Measurements from ENCODE around the gene PYY. TPM values are rescaled to one million over a fixed set of nuclear protein-coding genes. Genes with fewer than 3 reads are reported as not detected.
"Not testable (repeated sequence)": the region's sequence is repeated elsewhere in the genome, so short reads cannot be mapped to it uniquely, and the experiment has no call there.

PYY gene
- polyA plus RNA-seq (2012; ENCODE audit: low read depth, missing spikeins) = 0.21 TPM

GRCh38 chr17:43953746-43954145, at the start of gene PYY:
PYY (minus strand) TSS chr17:43953940; CDS start chr17:43953483, 457 bp downstream.
- DNase-seq (ENCODE audit: insufficient read length, low spot score) (no peak), FAIRE-seq (no peak)
- TF ChIP-seq POU2F2 (IDR thresholded peaks at IDR 0.05; ENCODE audit: low read depth, low read length) (no peak), POLR2AphosphoS5 (IDR thresholded peaks at IDR 0.05; ENCODE audit: low read depth, low read length) (no peak), PAX5 (IDR thresholded peaks at IDR 0.05; ENCODE audit: insufficient read depth, low read length, severe bottlenecking) (no peak), TAF1 (IDR thresholded peaks at IDR 0.05; ENCODE audit: low read depth, low read length) (no peak), POLR2A (IDR thresholded peaks at IDR 0.05; ENCODE audit: low read depth, low read length) (no peak), SPI1 (IDR thresholded peaks at IDR 0.05; ENCODE audit: low read depth, low read length) (no peak)

GRCh38 chr17:44002141-44002848, 48.6 kb upstream of the PYY start:
- TF ChIP-seq POLR2A (IDR thresholded peaks at IDR 0.05; ENCODE audit: low read depth, low read length) (no peak), POLR2AphosphoS5 (IDR thresholded peaks at IDR 0.05; ENCODE audit: low read depth, low read length) (no peak), POU2F2 (IDR thresholded peaks at IDR 0.05; ENCODE audit: low read depth, low read length) (no peak), PAX5 (IDR thresholded peaks at IDR 0.05; ENCODE audit: insufficient read depth, low read length, severe bottlenecking) (no peak), TAF1 (IDR thresholded peaks at IDR 0.05; ENCODE audit: low read depth, low read length) (no peak), SPI1 (IDR thresholded peaks at IDR 0.05; ENCODE audit: low read depth, low read length) (no peak)
- no peak for DNase-seq (ENCODE audit: insufficient read length, low spot score)
- no peak for FAIRE-seq

DNA sequence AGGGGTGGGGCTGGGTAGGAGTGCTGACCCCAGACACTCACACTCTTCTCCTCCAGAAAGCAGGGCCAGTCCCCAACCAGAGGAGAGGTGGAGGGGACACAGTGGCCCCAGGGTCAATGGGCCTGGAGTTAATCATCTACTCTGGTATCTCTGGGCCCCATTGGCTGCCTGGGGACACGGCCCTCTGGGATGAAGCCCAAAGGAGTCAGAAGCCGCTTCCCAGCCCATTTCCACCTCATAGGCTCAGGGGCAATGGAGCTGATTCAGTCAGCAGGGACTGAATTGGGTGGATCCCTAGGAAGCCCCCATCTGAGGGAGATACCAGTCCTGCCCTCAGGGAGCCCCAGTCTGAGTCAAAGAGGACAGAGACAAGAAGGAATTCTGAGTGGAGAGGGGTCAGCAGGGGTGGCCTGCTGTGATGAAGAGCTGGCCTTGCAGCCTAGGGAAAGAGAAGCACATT, 47.8 kb upstream of the PYY start:
- FAIRE-seq (no peak), DNase-seq (ENCODE audit: insufficient read length, low spot score) (no peak)
- TF ChIP-seq POLR2A (IDR thresholded peaks at IDR 0.05; ENCODE audit: low read depth, low read length) (no peak), PAX5 (IDR thresholded peaks at IDR 0.05; ENCODE audit: insufficient read depth, low read length, severe bottlenecking) (no peak), POU2F2 (IDR thresholded peaks at IDR 0.05; ENCODE audit: low read depth, low read length) (no peak), POLR2AphosphoS5 (IDR thresholded peaks at IDR 0.05; ENCODE audit: low read depth, low read length) (no peak), SPI1 (IDR thresholded peaks at IDR 0.05; ENCODE audit: low read depth, low read length) (no peak)

GRCh38 chr17:44000871-44001460, 47.2 kb upstream of the PYY start:
- TF ChIP-seq POLR2A (IDR thresholded peaks at IDR 0.05; ENCODE audit: low read depth, low read length) (no peak), POU2F2 (IDR thresholded peaks at IDR 0.05; ENCODE audit: low read depth, low read length) (no peak), POLR2AphosphoS5 (IDR thresholded peaks at IDR 0.05; ENCODE audit: low read depth, low read length) (no peak), SPI1 (IDR thresholded peaks at IDR 0.05; ENCODE audit: low read depth, low read length) (no peak), TAF1 (IDR thresholded peaks at IDR 0.05; ENCODE audit: low read depth, low read length) (no peak), PAX5 (IDR thresholded peaks at IDR 0.05; ENCODE audit: insufficient read depth, low read length, severe bottlenecking) (no peak)
- FAIRE-seq = peak; percentile 28
- DNase-seq (ENCODE audit: insufficient read length, low spot score) = no peak

GRCh38 chr17:44000141-44000860, 46.6 kb upstream of the PYY start:
- FAIRE-seq = no peak
- no peak for TF ChIP-seq SPI1 (IDR thresholded peaks at IDR 0.05; ENCODE audit: low read depth, low read length)
- TF ChIP-seq POLR2A (IDR thresholded peaks at IDR 0.05; ENCODE audit: low read depth, low read length) = no peak
- no peak for TF ChIP-seq TAF1 (IDR thresholded peaks at IDR 0.05; ENCODE audit: low read depth, low read length)
- no peak for TF ChIP-seq POU2F2 (IDR thresholded peaks at IDR 0.05; ENCODE audit: low read depth, low read length)
- TF ChIP-seq POLR2AphosphoS5 (IDR thresholded peaks at IDR 0.05; ENCODE audit: low read depth, low read length) = no peak
- no peak for TF ChIP-seq PAX5 (IDR thresholded peaks at IDR 0.05; ENCODE audit: insufficient read depth, low read length, severe bottlenecking)

DNA sequence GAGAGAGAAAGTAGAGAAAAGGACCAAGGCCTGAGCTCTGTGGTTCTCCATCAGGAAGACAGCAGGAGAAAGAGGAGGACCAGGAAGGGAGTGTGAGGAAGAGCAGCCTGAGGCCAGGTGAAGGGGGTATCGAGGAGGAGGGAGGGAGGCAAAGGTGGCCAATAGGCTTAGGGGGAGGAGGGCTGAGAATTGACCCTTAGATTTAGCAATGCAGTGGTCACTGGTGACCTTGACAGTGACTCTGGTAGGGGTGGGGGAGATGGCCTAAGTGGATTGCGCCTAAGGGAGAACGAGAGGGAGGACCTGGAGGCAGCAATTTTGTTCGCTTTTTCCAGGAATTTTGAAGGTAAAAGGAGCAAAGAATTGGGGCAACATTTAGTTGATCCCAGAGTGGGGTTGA, 45.3 kb upstream of the PYY start:
- DNase-seq (ENCODE audit: insufficient read length, low spot score) = no peak
- FAIRE-seq = no peak
- TF ChIP-seq TAF1 (IDR thresholded peaks at IDR 0.05; ENCODE audit: low read depth, low read length) (no peak), POLR2A (IDR thresholded peaks at IDR 0.05; ENCODE audit: low read depth, low read length) (no peak), POU2F2 (IDR thresholded peaks at IDR 0.05; ENCODE audit: low read depth, low read length) (no peak), PAX5 (IDR thresholded peaks at IDR 0.05; ENCODE audit: insufficient read depth, low read length, severe bottlenecking) (no peak), SPI1 (IDR thresholded peaks at IDR 0.05; ENCODE audit: low read depth, low read length) (no peak), POLR2AphosphoS5 (IDR thresholded peaks at IDR 0.05; ENCODE audit: low read depth, low read length) (no peak)

More at GRCh38 chr17:44000141-44000860, 46.6 kb upstream of the PYY start:
- no peak for DNase-seq (ENCODE audit: insufficient read length, low spot score)

GRCh38 chr17:43998552-43998951, 44.8 kb upstream of the PYY start:
- no peak for TF ChIP-seq POLR2AphosphoS5 (IDR thresholded peaks at IDR 0.05; ENCODE audit: low read depth, low read length)
- no peak for TF ChIP-seq PAX5 (IDR thresholded peaks at IDR 0.05; ENCODE audit: insufficient read depth, low read length, severe bottlenecking)
- no peak for TF ChIP-seq POU2F2 (IDR thresholded peaks at IDR 0.05; ENCODE audit: low read depth, low read length)
- TF ChIP-seq SPI1 (IDR thresholded peaks at IDR 0.05; ENCODE audit: low read depth, low read length) = no peak
- TF ChIP-seq TAF1 (IDR thresholded peaks at IDR 0.05; ENCODE audit: low read depth, low read length) = no peak
- TF ChIP-seq POLR2A (IDR thresholded peaks at IDR 0.05; ENCODE audit: low read depth, low read length) = no peak
- DNase-seq (ENCODE audit: insufficient read length, low spot score) (no peak), FAIRE-seq (no peak)

- not testable (repeated sequence) for FAIRE-seq; DNase-seq (ENCODE audit: insufficient read length, low spot score)
Measured at GRCh38 chr17:43997180-43997579, 43.4 kb upstream of the PYY start.

GRCh38 chr17:43995150-43995471, 41.4 kb upstream of the PYY start:
- DNase-seq (ENCODE audit: insufficient read length, low spot score) (no peak), FAIRE-seq (no peak)
- TF ChIP-seq POU2F2 (IDR thresholded peaks at IDR 0.05; ENCODE audit: low read depth, low read length) (no peak), PAX5 (IDR thresholded peaks at IDR 0.05; ENCODE audit: insufficient read depth, low read length, severe bottlenecking) (no peak), SPI1 (IDR thresholded peaks at IDR 0.05; ENCODE audit: low read depth, low read length) (no peak), POLR2AphosphoS5 (IDR thresholded peaks at IDR 0.05; ENCODE audit: low read depth, low read length) (no peak), TAF1 (IDR thresholded peaks at IDR 0.05; ENCODE audit: low read depth, low read length) (no peak), POLR2A (IDR thresholded peaks at IDR 0.05; ENCODE audit: low read depth, low read length) (no peak)

Data from GM12891 (cell line).